ENCODE data around the gene PLSCR3.

The PLSCR3 gene

GRCh38 chr17:7410634-7411426 is 16.5 kb upstream of the PLSCR3 start:
- TF ChIP-seq, protein P1, sequence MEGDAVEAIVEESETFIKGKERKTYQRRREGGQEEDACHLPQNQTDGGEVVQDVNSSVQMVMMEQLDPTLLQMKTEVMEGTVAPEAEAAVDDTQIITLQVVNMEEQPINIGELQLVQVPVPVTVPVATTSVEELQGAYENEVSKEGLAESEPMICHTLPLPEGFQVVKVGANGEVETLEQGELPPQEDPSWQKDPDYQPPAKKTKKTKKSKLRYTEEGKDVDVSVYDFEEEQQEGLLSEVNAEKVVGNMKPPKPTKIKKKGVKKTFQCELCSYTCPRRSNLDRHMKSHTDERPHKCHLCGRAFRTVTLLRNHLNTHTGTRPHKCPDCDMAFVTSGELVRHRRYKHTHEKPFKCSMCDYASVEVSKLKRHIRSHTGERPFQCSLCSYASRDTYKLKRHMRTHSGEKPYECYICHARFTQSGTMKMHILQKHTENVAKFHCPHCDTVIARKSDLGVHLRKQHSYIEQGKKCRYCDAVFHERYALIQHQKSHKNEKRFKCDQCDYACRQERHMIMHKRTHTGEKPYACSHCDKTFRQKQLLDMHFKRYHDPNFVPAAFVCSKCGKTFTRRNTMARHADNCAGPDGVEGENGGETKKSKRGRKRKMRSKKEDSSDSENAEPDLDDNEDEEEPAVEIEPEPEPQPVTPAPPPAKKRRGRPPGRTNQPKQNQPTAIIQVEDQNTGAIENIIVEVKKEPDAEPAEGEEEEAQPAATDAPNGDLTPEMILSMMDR (IDR thresholded peaks at IDR 0.05; ENCODE audit: borderline replicate concordance, insufficient read depth, low read depth, low read length), result no peak
- H3K4me3 ChIP-seq (ENCODE audit: low read depth, low read length), result no peak overlapping the region

- H3K4me3 ChIP-seq (ENCODE audit: low read depth, low read length), result no peak overlapping the region
- TF ChIP-seq, protein P1 (IDR thresholded peaks at IDR 0.05; ENCODE audit: borderline replicate concordance, insufficient read depth, low read depth, low read length), result no peak
Observed at GRCh38 chr17:7409716-7410115, 15.4 kb upstream of the PLSCR3 start.

DNA sequence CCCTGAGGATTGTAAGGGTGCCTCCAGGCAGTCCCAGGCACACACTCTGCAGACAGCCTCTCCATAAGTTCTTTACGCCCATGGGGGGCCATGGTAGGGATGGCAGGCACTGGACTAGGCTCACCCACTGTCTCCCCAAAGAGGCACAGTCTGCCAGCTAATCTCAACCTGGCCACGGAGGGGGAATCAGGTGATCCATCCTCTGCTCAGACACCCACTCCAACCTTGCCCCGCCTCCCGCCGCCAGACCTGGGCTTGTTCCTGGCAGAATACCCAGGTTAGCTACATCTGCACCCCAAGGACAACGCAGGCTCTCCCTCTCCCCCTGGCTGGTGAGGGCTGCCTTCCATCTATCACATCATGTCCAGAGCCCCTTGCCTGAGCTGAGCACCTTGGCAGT is 14.5 kb upstream of the PLSCR3 start:
- TF ChIP-seq, protein P1 (IDR thresholded peaks at IDR 0.05; ENCODE audit: borderline replicate concordance, insufficient read depth, low read depth, low read length), result no peak
- no peak overlapping the region for H3K4me3 ChIP-seq (ENCODE audit: low read depth, low read length)

DNA sequence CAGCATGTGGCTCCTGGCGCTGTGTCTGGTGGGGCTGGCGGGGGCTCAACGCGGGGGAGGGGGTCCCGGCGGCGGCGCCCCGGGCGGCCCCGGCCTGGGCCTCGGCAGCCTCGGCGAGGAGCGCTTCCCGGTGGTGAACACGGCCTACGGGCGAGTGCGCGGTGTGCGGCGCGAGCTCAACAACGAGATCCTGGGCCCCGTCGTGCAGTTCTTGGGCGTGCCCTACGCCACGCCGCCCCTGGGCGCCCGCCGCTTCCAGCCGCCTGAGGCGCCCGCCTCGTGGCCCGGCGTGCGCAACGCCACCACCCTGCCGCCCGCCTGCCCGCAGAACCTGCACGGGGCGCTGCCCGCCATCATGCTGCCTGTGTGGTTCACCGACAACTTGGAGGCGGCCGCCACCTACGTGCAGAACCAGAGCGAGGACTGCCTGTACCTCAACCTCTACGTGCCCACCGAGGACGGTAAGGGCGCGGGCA is 14.0 kb upstream of the PLSCR3 start:
- no peak overlapping the region for H3K4me3 ChIP-seq (ENCODE audit: low read depth, low read length)
- TF ChIP-seq, protein P1 (IDR thresholded peaks at IDR 0.05; ENCODE audit: borderline replicate concordance, insufficient read depth, low read depth, low read length), result no peak

GRCh38 chr17:7407485-7408251 is 13.3 kb upstream of the PLSCR3 start, which contains the start of gene NLGN2:
TSS of gene NLGN2 (plus strand) at chr17:7407845. CDS start at chr17:7408256, 411 bp downstream.
- no peak within 1 kb of the TSS for H3K4me3 ChIP-seq (ENCODE audit: low read depth, low read length)
- TF ChIP-seq, protein P1 (IDR thresholded peaks at IDR 0.05; ENCODE audit: borderline replicate concordance, insufficient read depth, low read depth, low read length), result no peak

DNA sequence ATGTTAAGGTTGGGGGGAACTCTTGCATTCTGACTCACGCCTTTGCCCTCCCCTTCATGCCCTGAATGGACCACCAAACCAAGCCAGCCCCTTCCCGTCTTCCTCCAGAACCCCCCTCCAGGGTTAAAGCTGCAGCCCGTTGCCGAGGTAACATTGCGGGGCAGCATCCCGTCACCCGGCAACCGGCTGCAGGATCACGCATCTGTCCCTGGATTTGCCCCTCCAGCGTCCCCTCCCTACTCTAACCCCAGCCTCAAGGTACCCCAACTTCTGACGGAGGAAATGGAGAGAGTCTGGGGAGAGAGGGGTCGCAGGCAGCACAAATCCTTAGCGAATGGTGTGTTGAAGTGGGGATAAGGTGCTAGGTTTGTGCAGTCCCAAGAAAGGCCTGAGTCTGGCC is 12.8 kb upstream of the PLSCR3 start:
- TF ChIP-seq, protein P1 (IDR thresholded peaks at IDR 0.05; ENCODE audit: borderline replicate concordance, insufficient read depth, low read depth, low read length), result no peak
- H3K4me3 ChIP-seq (ENCODE audit: low read depth, low read length), result no peak overlapping the region
